HG03280 (cell line): ENCODE results near the gene ADK.

ENCODE experiments used
- ATAC-seq: cut with Tn5 transposase; IDR thresholded peaks from one replicate; pipeline ENCODE4 v1.9.1; 2021; ENCODE audit warnings: mild to moderate bottlenecking, moderate library complexity; ENCODE audit not compliant: unreplicated experiment

Gene ADK

DNA sequence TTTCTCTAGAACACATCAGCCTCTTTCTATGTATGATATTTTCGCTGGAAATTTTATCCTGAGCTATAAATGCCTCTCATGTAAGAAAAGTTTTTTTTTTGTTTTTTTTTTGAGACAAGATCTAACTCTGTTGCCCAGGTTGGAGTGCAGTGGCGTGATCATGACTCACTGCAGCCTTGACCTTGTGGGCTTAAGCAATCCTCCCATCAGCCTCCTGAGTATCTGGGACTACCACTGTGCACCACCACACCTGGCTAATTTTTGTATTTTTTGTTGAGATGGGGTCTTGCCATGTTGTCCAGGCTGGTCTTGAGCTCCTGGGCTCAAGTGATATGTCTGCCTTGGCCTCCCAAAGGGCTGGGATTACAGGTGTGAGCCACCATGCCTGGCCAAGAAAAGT is 80.4 kb downstream of the ADK start:
- no peak for ATAC-seq

DNA sequence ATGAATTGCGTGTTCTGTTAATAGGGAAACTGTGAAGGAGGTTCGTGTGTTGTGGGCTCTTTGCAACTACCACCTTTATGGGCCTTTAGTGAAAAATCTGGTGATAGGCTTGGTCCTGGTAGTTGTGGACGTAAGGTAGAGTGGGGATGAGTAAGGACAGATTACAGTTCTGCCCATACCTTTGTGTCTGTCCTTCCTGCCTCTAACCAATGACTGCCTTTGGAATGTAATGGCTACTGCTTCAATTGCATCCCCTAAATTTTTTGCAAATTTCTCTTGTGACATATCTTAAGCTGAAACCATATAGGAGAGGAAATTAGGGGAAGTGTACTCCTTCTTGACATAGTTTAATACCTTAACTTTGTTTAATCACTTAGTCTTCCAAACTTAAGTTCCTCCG is 82.3 kb downstream of the ADK start:
- ATAC-seq = no peak

DNA sequence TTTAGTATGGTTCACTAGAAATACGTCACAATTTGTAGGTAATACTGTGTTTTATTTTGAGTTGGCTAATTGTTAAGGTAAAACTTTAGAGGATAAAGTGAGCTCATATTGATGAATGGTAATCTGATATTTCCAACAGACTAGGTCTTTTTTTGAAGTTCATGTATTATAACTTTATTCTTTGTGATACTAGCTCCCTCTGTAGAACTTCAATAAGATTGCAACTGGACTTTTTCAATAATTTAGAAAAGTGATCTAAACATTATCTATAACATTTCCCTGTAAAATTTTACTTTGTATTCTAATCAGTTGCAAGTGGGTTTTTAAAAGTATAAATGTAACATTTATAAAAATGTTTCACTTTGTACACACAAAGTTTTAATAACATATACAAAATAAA is 83.5 kb downstream of the ADK start:
- ATAC-seq = no peak

DNA sequence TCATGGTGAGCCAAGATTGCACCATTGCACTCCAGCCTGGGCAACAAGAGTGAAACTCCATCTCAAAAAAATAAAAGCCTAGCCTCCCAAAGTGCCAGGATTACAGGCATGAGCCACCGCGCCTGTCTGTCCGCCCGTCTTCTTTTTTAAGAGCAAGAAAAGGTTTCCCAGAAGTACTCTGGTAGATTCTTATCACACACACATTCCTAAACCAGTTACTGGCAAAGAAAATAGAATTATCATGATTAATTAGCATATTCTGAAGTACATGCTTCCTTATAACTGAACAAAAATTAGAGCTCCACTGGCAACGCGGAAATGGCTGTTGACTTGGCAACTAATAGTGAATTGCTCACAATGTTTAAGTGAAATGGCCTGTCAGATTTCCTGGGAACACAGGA is 87.0 kb downstream of the ADK start:
- no peak for ATAC-seq

DNA sequence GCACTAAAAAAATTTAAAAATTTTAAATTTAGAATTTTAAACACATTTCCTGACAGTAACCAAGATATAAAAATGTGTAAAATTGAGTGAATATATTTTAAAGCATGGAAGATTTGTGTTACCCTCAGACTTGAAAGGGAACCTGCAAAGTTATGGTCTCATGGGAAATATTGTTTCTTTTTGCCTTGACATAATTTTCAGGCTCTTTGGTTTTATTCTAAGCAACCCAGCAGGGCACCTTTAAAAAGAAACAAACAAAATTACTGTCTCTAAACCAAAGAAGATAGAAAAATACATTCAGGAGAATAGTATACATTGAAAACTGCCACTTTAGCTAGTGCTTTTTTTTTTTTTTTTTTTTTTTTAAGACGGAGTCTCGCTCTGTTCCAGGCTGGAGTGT is 87.5 kb downstream of the ADK start:
- ATAC-seq = no peak

DNA sequence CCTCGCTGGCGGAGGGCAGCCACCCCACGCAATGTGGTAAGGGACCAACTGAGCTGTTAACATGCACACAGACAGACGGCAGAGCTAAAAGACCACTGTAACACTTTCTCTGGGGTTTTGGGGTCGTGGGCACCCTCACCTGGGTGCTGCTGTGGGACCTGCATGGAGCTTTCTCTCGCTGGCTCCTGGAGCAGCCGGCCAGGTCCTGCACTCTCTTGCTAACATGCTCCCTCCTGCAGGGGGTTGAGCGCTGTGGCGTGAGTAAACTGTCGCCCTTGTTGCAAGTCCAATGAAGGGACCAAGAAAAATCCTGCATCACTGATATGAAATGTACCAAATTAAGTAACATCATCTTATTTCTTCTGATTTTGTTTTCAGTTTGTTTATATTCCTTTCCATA is 92.0 kb downstream of the ADK start:
- ATAC-seq = no peak

DNA sequence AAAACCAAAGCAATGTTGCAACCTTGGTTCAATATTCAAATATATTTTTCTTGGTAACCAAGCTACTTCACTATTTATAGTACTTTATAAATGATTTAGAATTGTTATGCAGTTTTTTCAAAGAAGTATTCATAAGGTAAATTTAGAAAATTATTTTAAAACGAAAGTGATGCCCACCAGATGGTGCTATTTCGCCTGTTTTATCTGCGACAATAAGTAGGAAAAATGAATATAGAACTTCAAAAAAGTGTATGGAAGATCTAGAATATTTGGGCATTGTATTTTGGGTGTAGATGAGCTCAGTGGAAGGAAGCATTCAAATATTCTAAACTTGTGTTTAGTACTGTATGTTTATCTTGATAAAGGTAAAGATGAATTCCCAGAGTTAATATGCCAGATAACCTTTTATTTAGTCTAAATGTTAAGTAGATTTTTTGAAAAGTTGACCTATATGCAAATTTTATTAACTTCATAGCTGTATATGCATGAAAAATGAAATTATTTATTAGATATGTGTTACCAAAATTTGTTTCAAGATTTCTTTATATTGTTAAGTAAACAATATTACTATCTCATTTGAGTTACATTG is 93.2 kb downstream of the ADK start:
- ATAC-seq = no peak

DNA sequence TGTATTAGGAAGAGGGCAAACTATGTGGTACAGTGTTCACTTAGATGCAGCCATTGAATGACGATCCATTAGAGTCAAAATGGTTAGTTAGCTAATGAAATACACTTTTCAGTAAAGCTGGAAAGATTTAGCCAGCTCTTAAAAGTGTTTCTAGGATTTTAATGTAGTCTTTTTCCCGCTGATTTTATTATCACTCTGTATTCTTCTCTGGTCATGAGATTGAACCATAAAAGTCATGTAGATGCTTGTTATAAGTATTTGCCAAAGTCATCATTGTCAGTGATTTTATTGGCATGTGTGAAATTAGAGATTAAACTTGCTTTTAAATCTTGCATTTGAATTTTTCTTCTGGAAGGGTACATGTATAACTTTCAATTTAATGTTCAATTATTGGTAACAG is 93.8 kb downstream of the ADK start:
- ATAC-seq = no peak

DNA sequence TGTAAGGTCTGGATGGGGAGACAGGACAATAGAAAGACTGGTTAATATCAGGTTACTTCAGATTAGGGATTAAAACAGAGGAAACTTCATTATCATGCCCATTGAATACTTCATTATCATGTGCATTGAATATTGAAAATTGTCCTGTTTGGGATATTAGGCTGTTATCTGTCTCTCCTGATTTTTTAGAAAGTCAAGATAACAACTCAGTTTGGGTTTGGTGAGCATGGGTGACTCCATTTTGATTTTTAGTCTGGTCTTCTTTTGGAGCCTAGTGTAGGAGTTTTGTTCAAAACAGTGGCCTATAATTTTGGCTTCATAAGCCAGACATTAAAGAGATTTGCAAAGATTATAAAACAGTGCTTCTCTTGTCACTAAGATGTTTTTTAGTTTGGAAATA is 95.5 kb downstream of the ADK start:
- no peak for ATAC-seq

DNA sequence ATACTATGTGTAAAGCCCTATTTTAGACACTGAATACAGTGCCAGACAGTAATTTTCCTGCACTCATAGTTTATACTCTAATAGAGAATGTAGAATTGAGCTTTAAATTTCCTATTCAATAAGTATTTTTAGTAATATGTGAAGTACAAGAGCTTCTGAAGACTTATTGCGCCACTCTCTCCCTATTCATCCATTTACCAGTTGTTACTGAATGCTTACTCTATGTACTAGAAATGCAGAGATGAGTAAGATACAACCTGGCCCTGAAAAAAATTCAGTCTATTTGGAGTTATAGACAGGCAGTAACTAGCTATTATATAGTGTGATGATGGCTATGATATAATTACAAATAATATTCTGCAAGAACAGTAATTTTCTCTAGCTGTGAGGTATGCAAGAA is 98.8 kb downstream of the ADK start:
- no peak for ATAC-seq

DNA sequence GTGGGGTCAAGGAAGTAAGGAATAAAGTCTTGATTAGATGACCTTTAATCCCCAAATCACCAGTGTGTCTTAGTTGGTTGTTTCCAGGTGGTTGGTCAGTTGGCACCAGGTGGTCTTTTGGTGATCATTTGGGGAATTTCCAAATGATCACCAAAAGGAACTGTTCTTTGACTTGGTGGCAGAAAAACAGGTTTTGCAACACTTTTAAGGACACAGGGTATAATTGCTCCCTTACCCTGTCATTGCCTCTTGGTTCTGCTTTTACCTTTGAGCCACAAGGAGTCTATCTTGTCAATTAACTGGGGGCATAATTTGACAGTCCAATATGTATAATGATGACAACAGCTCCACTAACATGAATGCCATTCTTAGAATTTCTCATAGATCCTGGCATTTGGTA is 104.2 kb downstream of the ADK start:
- no peak for ATAC-seq

DNA sequence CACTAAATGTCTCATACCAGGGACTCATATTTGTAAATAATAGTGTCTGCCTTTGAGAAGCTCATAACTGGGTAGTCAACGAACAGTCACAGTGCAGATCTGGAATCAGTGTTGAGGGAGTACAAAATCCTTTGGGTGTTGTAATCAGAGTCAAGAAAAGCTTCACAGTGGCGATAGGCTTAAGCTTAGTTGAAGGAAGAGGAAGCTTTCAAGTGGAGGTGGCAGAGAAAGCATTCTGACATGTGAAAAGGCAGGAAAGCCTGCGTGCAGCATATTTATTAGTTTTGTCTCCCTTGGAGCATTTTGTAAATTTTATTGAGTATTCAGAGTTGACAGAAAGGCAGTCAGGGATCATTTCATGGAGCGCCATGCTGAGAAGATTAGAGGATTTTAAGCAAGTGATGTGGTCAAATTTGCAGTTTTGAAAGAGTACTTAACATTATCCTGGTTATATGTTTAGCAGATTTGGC is 104.9 kb downstream of the ADK start:
- no peak for ATAC-seq

DNA sequence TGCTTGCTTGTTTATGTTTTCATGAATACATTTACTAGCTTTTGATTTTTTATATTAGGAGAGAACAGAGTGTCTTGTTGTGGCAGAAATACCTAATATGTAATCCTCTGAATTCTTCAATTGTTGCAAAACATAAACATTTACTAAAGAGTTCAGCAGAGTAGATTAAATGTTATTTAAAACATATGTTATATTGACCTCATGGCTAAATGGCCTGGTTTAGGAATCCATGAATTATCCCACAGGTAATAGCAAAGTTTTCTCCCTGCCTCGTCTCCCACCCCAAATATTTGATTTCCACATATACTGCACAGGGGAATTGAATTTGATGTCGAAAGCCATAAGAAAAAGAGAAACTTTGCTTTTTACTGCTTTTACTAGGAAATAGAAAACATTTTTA is 111.8 kb downstream of the ADK start:
- no peak for ATAC-seq

DNA sequence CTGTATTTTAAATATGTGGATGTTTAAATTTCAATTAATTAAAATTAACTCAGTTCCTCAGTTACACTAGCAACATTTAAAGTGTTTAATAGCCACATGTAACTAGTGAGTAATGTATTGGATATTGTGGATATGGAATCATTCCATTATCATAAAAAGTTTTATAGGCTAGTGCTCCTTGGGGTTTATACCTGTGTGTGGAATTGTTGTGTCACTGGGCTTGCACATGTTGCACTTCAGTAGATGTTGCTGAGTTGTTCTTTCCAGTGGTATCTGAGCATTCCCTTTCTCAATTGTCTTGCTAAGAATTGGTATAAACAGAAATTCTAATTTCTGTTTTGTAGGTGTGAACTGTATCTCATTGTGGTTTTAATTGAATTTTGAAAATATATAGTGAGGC is 113.0 kb downstream of the ADK start:
- no peak for ATAC-seq

DNA sequence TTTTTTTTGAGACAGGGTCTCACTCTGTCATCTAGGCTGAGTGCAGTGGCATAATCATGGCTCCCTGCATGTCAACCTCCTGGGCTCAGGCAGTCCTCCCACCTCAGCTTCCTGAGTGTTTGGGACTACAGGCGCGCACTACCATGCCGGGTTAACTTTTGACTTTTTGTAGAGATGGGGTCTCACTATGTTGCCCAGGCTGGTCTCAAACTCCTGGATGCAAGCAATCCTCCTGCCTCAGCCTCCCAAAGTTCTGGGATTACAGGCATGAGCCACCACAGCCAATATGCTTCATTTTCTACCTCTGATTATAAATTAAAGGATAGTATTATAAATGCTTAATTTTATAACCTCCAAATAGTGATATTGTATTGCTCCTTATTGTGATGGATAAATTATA is 121.3 kb downstream of the ADK start:
- no peak for ATAC-seq

DNA sequence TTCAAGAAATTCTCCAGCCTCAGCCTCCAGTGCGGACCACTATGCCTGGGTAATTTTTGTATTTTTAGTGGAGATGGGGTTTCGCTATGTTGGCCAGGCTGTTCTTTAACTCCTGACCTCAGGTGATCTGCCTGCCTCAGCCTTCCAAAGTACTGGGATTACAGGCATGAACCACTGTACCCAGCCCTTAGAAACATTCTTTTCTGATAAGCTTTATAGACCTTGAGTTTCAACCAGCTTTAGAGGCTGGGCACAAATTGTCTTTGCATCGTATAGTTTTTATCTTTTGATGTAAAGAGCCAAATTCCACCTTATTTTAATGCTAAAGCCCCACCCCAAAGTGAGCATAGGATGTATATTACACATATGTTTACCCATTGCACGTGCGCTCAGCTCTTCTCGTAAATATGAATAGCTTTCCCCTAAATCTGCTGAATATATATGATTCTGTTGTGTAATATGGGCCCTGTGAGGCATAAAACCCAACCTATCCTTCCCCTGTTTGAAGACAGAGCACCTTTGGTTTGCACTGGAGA is 124.8 kb downstream of the ADK start:
- ATAC-seq = no peak

DNA sequence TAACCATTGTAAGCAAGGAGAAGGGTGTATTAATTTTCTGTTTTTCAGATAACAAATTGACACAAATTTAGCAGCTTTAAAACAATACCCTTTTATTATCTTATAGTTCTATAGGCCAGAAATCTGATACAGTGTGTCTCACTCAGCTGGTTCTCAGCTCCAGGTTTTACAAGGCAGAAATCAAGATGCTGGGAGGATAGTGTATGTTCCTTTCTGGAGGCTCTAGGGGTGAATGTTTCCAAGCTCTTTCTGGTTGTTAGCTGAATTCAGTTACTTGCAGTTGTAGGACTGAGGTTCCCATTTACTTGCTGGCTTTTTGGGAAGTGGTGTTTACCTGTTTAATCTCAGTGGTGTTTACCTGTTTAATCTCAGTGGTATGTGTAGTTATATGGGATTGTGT is 125.4 kb downstream of the ADK start:
- no peak for ATAC-seq

DNA sequence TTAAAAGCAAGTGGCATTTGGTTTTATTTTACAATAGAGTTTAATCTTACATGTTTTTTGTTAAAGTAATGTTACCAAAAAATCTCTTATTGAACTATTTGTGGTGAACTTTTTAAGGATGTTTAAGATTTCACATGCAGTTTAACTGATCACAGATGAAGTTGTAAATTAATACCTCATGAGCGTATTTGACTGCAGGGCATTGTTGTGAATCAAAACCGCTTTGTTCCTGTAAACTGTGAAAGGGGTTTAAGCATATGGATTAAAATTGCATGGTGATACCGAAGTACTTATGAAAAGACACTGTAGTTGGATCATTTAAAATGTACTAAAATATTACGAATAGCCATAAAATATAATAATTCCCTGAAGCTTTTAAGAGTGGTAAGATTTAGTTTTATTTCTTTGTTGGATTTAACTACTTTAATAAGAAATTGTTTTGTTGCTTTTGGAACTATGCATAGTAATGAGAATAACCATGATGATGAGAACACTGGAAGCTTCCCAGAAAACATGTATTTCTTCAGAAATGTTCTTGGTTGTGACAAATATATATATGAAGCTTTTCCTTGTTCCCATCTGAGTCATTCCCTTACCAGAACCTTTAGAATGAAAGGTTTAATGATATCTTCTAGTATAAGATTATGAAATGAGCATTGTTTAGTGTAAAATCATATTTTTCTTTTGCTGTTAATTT is 131.3 kb downstream of the ADK start:
- ATAC-seq = no peak

DNA sequence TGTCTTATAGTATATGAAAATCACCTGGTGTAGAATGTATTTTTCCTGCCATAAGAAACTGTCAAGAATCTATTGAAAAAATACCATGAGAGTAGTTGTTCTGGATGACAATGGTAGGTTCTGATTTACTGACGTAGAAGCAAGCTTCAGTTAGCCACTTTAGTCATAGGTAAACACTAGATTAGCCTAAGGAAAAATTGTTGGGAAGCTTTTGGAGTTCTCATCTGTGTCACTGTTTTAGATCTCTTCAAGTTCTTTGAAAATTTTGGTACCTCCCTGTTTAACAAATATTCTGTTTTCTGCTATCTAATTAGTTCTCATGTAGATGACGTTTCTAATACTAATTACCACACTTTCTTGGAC is 131.8 kb downstream of the ADK start:
- ATAC-seq = no peak

DNA sequence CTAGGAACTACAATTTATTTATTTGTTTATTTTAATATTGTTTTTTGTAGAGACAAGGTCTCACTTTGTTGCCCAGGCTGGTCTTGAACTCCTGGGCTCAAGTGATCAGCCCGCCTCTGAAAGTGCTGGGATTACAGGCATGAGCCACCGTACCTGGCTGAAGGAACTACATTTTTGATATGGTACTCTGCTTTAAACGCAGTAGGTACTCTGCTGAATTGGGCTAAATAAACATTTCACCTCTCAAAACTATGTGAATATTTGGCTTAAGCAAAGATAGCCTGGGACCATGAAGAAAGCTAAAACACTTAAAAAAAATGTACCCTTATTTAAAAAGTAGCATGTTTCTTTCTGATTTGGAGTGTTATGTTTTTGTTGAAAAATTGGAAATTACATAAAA is 138.2 kb downstream of the ADK start:
- ATAC-seq = no peak

DNA sequence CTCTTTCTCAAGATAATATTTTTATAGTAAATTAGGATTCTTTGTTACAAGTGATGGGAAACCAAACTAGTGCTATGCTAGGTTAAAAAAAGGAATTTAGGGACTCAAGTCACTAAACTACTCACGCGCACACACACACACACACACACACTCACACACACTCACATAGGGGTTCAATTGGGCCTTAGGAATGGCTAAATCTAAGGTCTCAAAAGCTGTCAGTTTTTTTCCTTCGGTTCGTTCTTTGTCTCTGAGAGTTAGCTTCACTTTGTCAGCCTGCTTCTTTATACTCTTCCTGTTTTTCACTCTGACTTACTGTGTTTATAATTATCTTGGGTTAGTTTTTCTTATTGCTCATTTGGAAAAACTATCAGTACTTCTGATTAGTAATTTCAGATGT is 138.9 kb downstream of the ADK start:
- no peak for ATAC-seq

DNA sequence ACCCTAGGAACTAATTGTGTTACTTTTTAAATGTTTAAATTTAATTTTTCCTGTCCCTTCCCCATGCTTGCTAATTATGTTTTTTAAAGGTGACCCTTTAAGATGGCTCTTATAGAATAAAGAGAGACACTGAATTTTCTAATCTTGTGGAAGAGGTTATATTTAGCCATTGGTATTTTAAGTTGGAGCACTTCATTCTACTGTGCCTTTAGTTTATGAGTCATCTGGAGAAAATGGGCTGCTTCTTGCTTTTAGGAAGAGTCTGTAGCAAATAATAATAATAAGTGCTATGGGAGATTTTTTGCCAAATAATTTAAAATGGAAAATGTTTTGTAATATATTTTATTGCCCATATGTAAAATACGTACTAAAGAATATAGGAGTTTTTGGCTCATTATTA is 139.7 kb downstream of the ADK start:
- no peak for ATAC-seq

DNA sequence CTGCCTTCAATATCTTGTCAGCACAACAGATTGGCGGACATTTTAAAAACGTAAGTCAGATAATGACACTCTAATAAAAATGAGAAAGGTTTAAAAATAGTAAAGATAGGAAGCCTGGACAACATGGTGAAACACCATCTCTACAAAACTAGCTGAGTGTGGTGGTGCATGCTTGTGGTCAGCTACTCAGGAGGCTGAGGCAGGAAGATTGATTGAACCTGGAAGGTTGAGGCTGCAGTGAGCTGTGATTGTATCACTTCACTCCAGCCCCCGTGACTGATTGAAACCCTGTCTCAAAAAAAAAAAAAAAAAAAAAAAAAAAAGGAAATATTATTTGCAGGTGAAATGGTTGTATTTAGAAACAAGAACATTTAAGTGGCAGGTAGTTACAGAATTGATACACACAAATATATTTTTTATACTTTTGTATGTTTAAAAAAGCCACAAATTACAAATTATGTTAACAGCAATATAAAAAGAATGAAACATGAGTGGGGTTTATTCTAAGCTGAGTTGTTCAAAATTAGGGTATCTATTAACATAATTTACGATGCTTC is 141.9 kb downstream of the ADK start:
- ATAC-seq = no peak
